ENCODE measurements around the gene DLL1. TPM values are rescaled to one million over a fixed set of nuclear protein-coding genes. Genes with fewer than 3 reads are reported as not detected.
"Not testable (repeated sequence)": the region's sequence is repeated elsewhere in the genome, so short reads cannot be mapped to it uniquely, and the experiment has no call there.

The DLL1 gene
- total RNA-seq: 10 to 100 TPM; 10.4 to 12.9 TPM
- 10 to 100 TPM; 30.5 to 42.8 TPM for polyA plus RNA-seq (ENCODE audit: insufficient read length in 2 of 2)
- long read RNA-seq, donor 1, transcript DLL1-201 (11 exons, 3,174 nt): major isoform, 9 of 66 reads
- long read RNA-seq, donor 1, partial matches to known transcripts: 52 of 66 reads
- long read RNA-seq, donor 1, other reads (novel, unspliced or antisense): 5 of 66 reads
- long read RNA-seq, donor 2, partial matches to known transcripts: 0 of 1 reads
- long read RNA-seq, donor 2, other reads (novel, unspliced or antisense): 0 of 1 reads
- long read RNA-seq, donor 3: 0 reads
- long read RNA-seq, donor 4, transcript DLL1-201 (11 exons, 3,174 nt): major isoform, 5 of 10 reads
- long read RNA-seq, donor 4, partial matches to known transcripts: 5 of 10 reads
- long read RNA-seq, donor 4, other reads (novel, unspliced or antisense): 0 of 10 reads

- H3K9me3 ChIP-seq (ENCODE audit: control insufficient read depth, insufficient read depth, low read length): no peaks in the 10 kb centered on the region
- H3K27ac ChIP-seq (ENCODE audit: low read depth, low read length): peak within 1 kb of the TSS; percentile 78
- H3K27me3 ChIP-seq (ENCODE audit: control insufficient read depth, insufficient read depth, low read length): peaks cover 36% of the 10 kb centered on the region
- DNase-seq (ENCODE audit: low read depth in 4 of 6, low spot score in 6 of 6): peak in 2 of 6 donors; percentile 92 to 93
- WGBS (ENCODE audit: insufficient coverage): under 1% methylated on average over 70 of the region's 83 CpGs
- H3K4me3 ChIP-seq (ENCODE audit: low read depth, low read length): peak within 1 kb of the TSS; percentile 66
- peaks cover 28% of the 10 kb centered on the region for H3K36me3 ChIP-seq (ENCODE audit: control insufficient read depth, insufficient read depth, low read length)
- peaks cover 79% of the 10 kb centered on the region for H3K4me1 ChIP-seq (ENCODE audit: control insufficient read depth, insufficient read depth, low read length)
Observed at GRCh38 chr6:170290296-170291128, at the start of gene DLL1. Gene DLL1, minus strand, starts transcription at chr6:170291078. Its CDS starts 939 bp downstream, at chr6:170290139.

- not testable (repeated sequence) for H3K9me3 ChIP-seq (ENCODE audit: control insufficient read depth, insufficient read depth, low read length); H3K4me1 ChIP-seq (ENCODE audit: control insufficient read depth, insufficient read depth, low read length); H3K27ac ChIP-seq (ENCODE audit: low read depth, low read length); H3K4me3 ChIP-seq (ENCODE audit: low read depth, low read length); DNase-seq (ENCODE audit: low read depth in 4 of 6, low spot score in 6 of 6); H3K27me3 ChIP-seq (ENCODE audit: control insufficient read depth, insufficient read depth, low read length)
- H3K36me3 ChIP-seq (ENCODE audit: control insufficient read depth, insufficient read depth, low read length): peaks cover 22% of the 10 kb centered on the region
- WGBS (ENCODE audit: insufficient coverage): no CpG with 5 or more reads among the region's 3 CpGs
Observed at GRCh38 chr6:170335199-170335598, 44.3 kb upstream of the DLL1 start.

- Histone ChIP-seq H3K4me1 (ENCODE audit: control insufficient read depth, insufficient read depth, low read length) (no peaks in the 10 kb centered on the region), H3K9me3 (ENCODE audit: control insufficient read depth, insufficient read depth, low read length) (no peaks in the 10 kb centered on the region), H3K27ac (ENCODE audit: low read depth, low read length) (no peak overlapping the region), H3K36me3 (ENCODE audit: control insufficient read depth, insufficient read depth, low read length) (peaks cover 46% of the 10 kb centered on the region), H3K27me3 (ENCODE audit: control insufficient read depth, insufficient read depth, low read length) (no peaks in the 10 kb centered on the region), H3K4me3 (ENCODE audit: low read depth, low read length) (no peak overlapping the region)
- WGBS (ENCODE audit: insufficient coverage): 95% methylated on average over 6 of the region's 8 CpGs
- no peak for DNase-seq (ENCODE audit: low read depth in 4 of 6, low spot score in 6 of 6)
Observed at GRCh38 chr6:170329321-170329720, 38.4 kb upstream of the DLL1 start.

GRCh38 chr6:170317718-170318117 lies 26.8 kb upstream of the DLL1 start:
- no peak overlapping the region for H3K4me3 ChIP-seq (ENCODE audit: low read depth, low read length)
- DNase-seq (ENCODE audit: low read depth in 4 of 6, low spot score in 6 of 6): no peak
- H3K4me1 ChIP-seq (ENCODE audit: control insufficient read depth, insufficient read depth, low read length): no peaks in the 10 kb centered on the region
- WGBS (ENCODE audit: insufficient coverage): 93% methylated on average over 5 of the region's 5 CpGs
- H3K27me3 ChIP-seq (ENCODE audit: control insufficient read depth, insufficient read depth, low read length): no peaks in the 10 kb centered on the region
- H3K9me3 ChIP-seq (ENCODE audit: control insufficient read depth, insufficient read depth, low read length): no peaks in the 10 kb centered on the region
- H3K36me3 ChIP-seq (ENCODE audit: control insufficient read depth, insufficient read depth, low read length): peaks cover 22% of the 10 kb centered on the region
- no peak overlapping the region for H3K27ac ChIP-seq (ENCODE audit: low read depth, low read length)

- H3K4me3 ChIP-seq (ENCODE audit: low read depth, low read length): no peak overlapping the region
- H3K36me3 ChIP-seq (ENCODE audit: control insufficient read depth, insufficient read depth, low read length): peaks cover 20% of the 10 kb centered on the region
- H3K9me3 ChIP-seq (ENCODE audit: control insufficient read depth, insufficient read depth, low read length): no peaks in the 10 kb centered on the region
- WGBS (ENCODE audit: insufficient coverage): no CpG with 5 or more reads among the region's 1 CpG
- no peak for DNase-seq (ENCODE audit: low read depth in 4 of 6, low spot score in 6 of 6)
- H3K27me3 ChIP-seq (ENCODE audit: control insufficient read depth, insufficient read depth, low read length): no peaks in the 10 kb centered on the region
- H3K27ac ChIP-seq (ENCODE audit: low read depth, low read length): no peak overlapping the region
- H3K4me1 ChIP-seq (ENCODE audit: control insufficient read depth, insufficient read depth, low read length): no peaks in the 10 kb centered on the region
Observed at GRCh38 chr6:170317076-170317475, 26.2 kb upstream of the DLL1 start.

GRCh38 chr6:170316071-170316470 lies 25.2 kb upstream of the DLL1 start:
- Histone ChIP-seq H3K4me3 (ENCODE audit: low read depth, low read length) (no peak overlapping the region), H3K27ac (ENCODE audit: low read depth, low read length) (no peak overlapping the region), H3K4me1 (ENCODE audit: control insufficient read depth, insufficient read depth, low read length) (no peaks in the 10 kb centered on the region), H3K36me3 (ENCODE audit: control insufficient read depth, insufficient read depth, low read length) (peaks cover 20% of the 10 kb centered on the region), H3K27me3 (ENCODE audit: control insufficient read depth, insufficient read depth, low read length) (no peaks in the 10 kb centered on the region), H3K9me3 (ENCODE audit: control insufficient read depth, insufficient read depth, low read length) (no peaks in the 10 kb centered on the region)
- no CpG with 5 or more reads among the region's 4 CpGs for whole genome bisulfite sequencing (ENCODE audit: insufficient coverage)
- DNase-seq (ENCODE audit: low read depth in 4 of 6, low spot score in 6 of 6): no peak

- H3K27ac ChIP-seq (ENCODE audit: low read depth, low read length): no peak overlapping the region
- no peak overlapping the region for H3K4me3 ChIP-seq (ENCODE audit: low read depth, low read length)
- no peaks in the 10 kb centered on the region for H3K27me3 ChIP-seq (ENCODE audit: control insufficient read depth, insufficient read depth, low read length)
- H3K4me1 ChIP-seq (ENCODE audit: control insufficient read depth, insufficient read depth, low read length): no peaks in the 10 kb centered on the region
- H3K9me3 ChIP-seq (ENCODE audit: control insufficient read depth, insufficient read depth, low read length): no peaks in the 10 kb centered on the region
- no peak for DNase-seq (ENCODE audit: low read depth in 4 of 6, low spot score in 6 of 6)
- WGBS (ENCODE audit: insufficient coverage): 91% methylated on average over 5 of the region's 5 CpGs
- peaks cover 18% of the 10 kb centered on the region for H3K36me3 ChIP-seq (ENCODE audit: control insufficient read depth, insufficient read depth, low read length)
Observed at GRCh38 chr6:170314983-170315382, 24.1 kb upstream of the DLL1 start.

- peaks cover 8% of the 10 kb centered on the region for H3K36me3 ChIP-seq (ENCODE audit: control insufficient read depth, insufficient read depth, low read length)
- no peak for DNase-seq (ENCODE audit: low read depth in 4 of 6, low spot score in 6 of 6)
- H3K9me3 ChIP-seq (ENCODE audit: control insufficient read depth, insufficient read depth, low read length): no peaks in the 10 kb centered on the region
- no peak overlapping the region for H3K4me3 ChIP-seq (ENCODE audit: low read depth, low read length)
- no peaks in the 10 kb centered on the region for H3K4me1 ChIP-seq (ENCODE audit: control insufficient read depth, insufficient read depth, low read length)
- H3K27me3 ChIP-seq (ENCODE audit: control insufficient read depth, insufficient read depth, low read length): no peaks in the 10 kb centered on the region
- H3K27ac ChIP-seq (ENCODE audit: low read depth, low read length): no peak overlapping the region
- WGBS (ENCODE audit: insufficient coverage): 85% methylated on average over 3 of the region's 6 CpGs
Observed at GRCh38 chr6:170313716-170314295, 22.9 kb upstream of the DLL1 start.

GRCh38 chr6:170312876-170313275 lies 22.0 kb upstream of the DLL1 start:
- peaks cover 4% of the 10 kb centered on the region for H3K4me1 ChIP-seq (ENCODE audit: control insufficient read depth, insufficient read depth, low read length)
- H3K36me3 ChIP-seq (ENCODE audit: control insufficient read depth, insufficient read depth, low read length): peaks cover 1% of the 10 kb centered on the region
- H3K27ac ChIP-seq (ENCODE audit: low read depth, low read length): no peak overlapping the region
- DNase-seq (ENCODE audit: low read depth in 4 of 6, low spot score in 6 of 6): no peak
- no peaks in the 10 kb centered on the region for H3K27me3 ChIP-seq (ENCODE audit: control insufficient read depth, insufficient read depth, low read length)
- 100% methylated on average over 1 of the region's 2 CpGs for WGBS (ENCODE audit: insufficient coverage)
- no peak overlapping the region for H3K4me3 ChIP-seq (ENCODE audit: low read depth, low read length)
- no peaks in the 10 kb centered on the region for H3K9me3 ChIP-seq (ENCODE audit: control insufficient read depth, insufficient read depth, low read length)
